HEK293 (cell line): Measurements from ENCODE around the gene PHYHD1.

Experiments used
- RBAK ChIP-seq: fragments of 450-650 bp; formaldehyde crosslinking; IDR thresholded peaks from 2 replicates; pipeline ENCODE4 v1.5.1; 2016; ENCODE audit warnings: missing biosample characterization, missing genetic modification characterization
- TRIM28 ChIP-seq: IDR thresholded peaks from 2 replicates; pipeline ENCODE4 v1.6.1; 2011; ENCODE audit warnings: low read length, control low read depth, borderline replicate concordance
- YY1 ChIP-seq: fragments of 450-650 bp; formaldehyde crosslinking; IDR thresholded peaks from 2 replicates; pipeline ENCODE4 v1.5.1; 2018; ENCODE audit warnings: missing biosample characterization, missing genetic modification characterization
- ZNF184 ChIP-seq: fragments of 450-650 bp; IDR thresholded peaks from 2 replicates; pipeline ENCODE4 v1.5.1; 2018; ENCODE audit warnings: missing biosample characterization, mild to moderate bottlenecking, missing genetic modification characterization
- ZNF221 ChIP-seq: fragments of 450-650 bp; formaldehyde crosslinking; IDR thresholded peaks from 2 replicates; pipeline ENCODE4 v1.5.1; 2017; ENCODE audit warnings: missing biosample characterization, missing genetic modification characterization, borderline replicate concordance
- TF ChIP-seq, protein P1 (sequence below): fragments of 450-650 bp; formaldehyde crosslinking; IDR thresholded peaks from 2 replicates; pipeline ENCODE4 v1.5.1; 2016; ENCODE audit warnings: missing biosample characterization, missing genetic modification characterization

DNA sequence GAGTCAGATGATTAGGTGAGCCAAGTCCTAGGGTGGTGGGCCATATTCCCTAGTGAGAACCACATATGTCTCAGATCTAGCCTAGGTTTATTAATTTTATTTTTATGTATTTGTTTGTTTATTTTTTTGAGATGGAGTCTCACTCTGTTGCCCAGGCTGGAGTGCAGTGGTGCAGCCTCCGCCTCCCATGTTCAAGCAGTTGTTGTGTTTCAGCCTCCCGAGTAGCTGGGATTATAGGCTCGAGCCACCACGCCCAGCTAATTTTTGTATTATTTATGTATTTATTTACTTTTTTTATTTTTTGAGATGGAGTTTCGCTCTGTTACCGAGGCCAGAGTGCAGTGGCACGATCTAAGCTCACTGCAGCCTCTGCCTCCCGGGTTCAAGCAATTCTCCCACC, 62.8 kb downstream of the PHYHD1 start:
- TF ChIP-seq TRIM28 (no peak), ZNF184 (tag by site-specific recombination) (no peak), RBAK (no peak), ZNF221 (no peak), YY1 (tag by site-specific recombination) (no peak)
- TF ChIP-seq, protein P1, sequence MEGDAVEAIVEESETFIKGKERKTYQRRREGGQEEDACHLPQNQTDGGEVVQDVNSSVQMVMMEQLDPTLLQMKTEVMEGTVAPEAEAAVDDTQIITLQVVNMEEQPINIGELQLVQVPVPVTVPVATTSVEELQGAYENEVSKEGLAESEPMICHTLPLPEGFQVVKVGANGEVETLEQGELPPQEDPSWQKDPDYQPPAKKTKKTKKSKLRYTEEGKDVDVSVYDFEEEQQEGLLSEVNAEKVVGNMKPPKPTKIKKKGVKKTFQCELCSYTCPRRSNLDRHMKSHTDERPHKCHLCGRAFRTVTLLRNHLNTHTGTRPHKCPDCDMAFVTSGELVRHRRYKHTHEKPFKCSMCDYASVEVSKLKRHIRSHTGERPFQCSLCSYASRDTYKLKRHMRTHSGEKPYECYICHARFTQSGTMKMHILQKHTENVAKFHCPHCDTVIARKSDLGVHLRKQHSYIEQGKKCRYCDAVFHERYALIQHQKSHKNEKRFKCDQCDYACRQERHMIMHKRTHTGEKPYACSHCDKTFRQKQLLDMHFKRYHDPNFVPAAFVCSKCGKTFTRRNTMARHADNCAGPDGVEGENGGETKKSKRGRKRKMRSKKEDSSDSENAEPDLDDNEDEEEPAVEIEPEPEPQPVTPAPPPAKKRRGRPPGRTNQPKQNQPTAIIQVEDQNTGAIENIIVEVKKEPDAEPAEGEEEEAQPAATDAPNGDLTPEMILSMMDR (tag by site-specific recombination) = no peak
